GM21717 (cell line): Measurements from ENCODE around the gene CROCC2.

ENCODE experiments used
- ATAC-seq: cut with Tn5 transposase; IDR thresholded peaks from one replicate; pipeline ENCODE4 v1.9.1; 2021; ENCODE audit warnings: mild to moderate bottlenecking, moderate library complexity; ENCODE audit not compliant: unreplicated experiment

CROCC2 gene

GRCh38 chr2:240932724-240933047 is 26.6 kb downstream of the CROCC2 start:
- ATAC-seq, result no peak

- ATAC-seq, result no peak
Measured at GRCh38 chr2:240933048-240933965, 27.2 kb downstream of the CROCC2 start.

GRCh38 chr2:240933966-240934700 is 28.0 kb downstream of the CROCC2 start:
- no peak for ATAC-seq

- no peak for ATAC-seq
Measured at GRCh38 chr2:240934701-240935102, 28.6 kb downstream of the CROCC2 start.

- no peak for ATAC-seq
Measured at GRCh38 chr2:240935103-240935876, 29.2 kb downstream of the CROCC2 start.

GRCh38 chr2:240936106-240936505 is 30.0 kb downstream of the CROCC2 start:
- ATAC-seq, result no peak

GRCh38 chr2:240946046-240946445 is 39.9 kb downstream of the CROCC2 start:
- ATAC-seq, result no peak

GRCh38 chr2:240946654-240947053 is 40.5 kb downstream of the CROCC2 start:
- ATAC-seq, result no peak

- ATAC-seq, result no peak
Measured at GRCh38 chr2:240947176-240947575, 41.0 kb downstream of the CROCC2 start.

GRCh38 chr2:240947607-240948006 is 41.5 kb downstream of the CROCC2 start:
- ATAC-seq, result no peak

GRCh38 chr2:240948086-240948485 is 42.0 kb downstream of the CROCC2 start:
- no peak for ATAC-seq

GRCh38 chr2:240948905-240949790 is 43.0 kb downstream of the CROCC2 start:
- no peak for ATAC-seq

- ATAC-seq, result no peak
Measured at GRCh38 chr2:240949791-240950705, 43.9 kb downstream of the CROCC2 start.

- ATAC-seq, result no peak
Measured at GRCh38 chr2:240951045-240951594, 45.0 kb downstream of the CROCC2 start.

- no peak for ATAC-seq
Measured at GRCh38 chr2:240952496-240953246, 46.5 kb downstream of the CROCC2 start.

- ATAC-seq, result no peak
Measured at GRCh38 chr2:240953426-240954410, 47.6 kb downstream of the CROCC2 start.
